PC-9 (cell line): Measurements from ENCODE around the gene ARHGEF6. TPM values are rescaled to one million over a fixed set of nuclear protein-coding genes. Genes with fewer than 3 reads are reported as not detected.

Source experiments
- BruUV-seq: library from RNA; stranded (reverse); fragments of 400-500 nt; replicated peaks from 2 replicates; lab custom pipeline; 2021; lab: Mats Ljungman, UMichigan
- CTCF ChIA-PET: fragments of 300-600 bp; sonication (Branson Sonifier 250); formaldehyde crosslinking; loops from one replicate; lab custom pipeline; 2022; ENCODE audit warnings: antibody characterized with exemption; lab: Charles Lee
- POLR2A ChIA-PET: fragments of 300-600 bp; sonication (Branson Sonifier 250); formaldehyde crosslinking; loops from one replicate; lab custom pipeline; 2022; ENCODE audit warnings: antibody characterized with exemption; ENCODE audit not compliant: unreplicated experiment; lab: Charles Lee
- DNase-seq, 2 experiments: peaks; one replicate each; pipeline versions ENCODE4 v3.0.0 to v3.0.0-alpha.2; 2015 to 2022; ENCODE audit warnings: mixed read lengths in 1 of 2
- H2AFZ ChIP-seq: fragments of 200-600 bp; sonication (generic); 2 replicates; pipeline ENCODE4 v1.8.1; 2017; ENCODE audit warnings: antibody characterized with exemption
- H3F3A ChIP-seq: fragments of 200-600 bp; sonication (generic); 2 replicates; pipeline ENCODE4 v1.8.1; 2017; ENCODE audit warnings: antibody characterized with exemption, mild to moderate bottlenecking, low read depth; ENCODE audit not compliant: insufficient read depth
- H3K27ac ChIP-seq: fragments of 200-600 bp; sonication (generic); 2 replicates; pipeline ENCODE4 v1.6.1; 2016; ENCODE audit warnings: mixed run types
- H3K27me3 ChIP-seq: fragments of 200-600 bp; sonication (generic); 2 replicates; pipeline ENCODE4 v1.6.1; 2016; ENCODE audit warnings: low read depth, mixed run types; ENCODE audit not compliant: insufficient read depth
- H3K36me3 ChIP-seq: fragments of 200-600 bp; sonication (generic); 2 replicates; pipeline ENCODE4 v1.6.1; 2016; ENCODE audit warnings: low read depth, mixed run types
- H3K4me1 ChIP-seq: fragments of 200-600 bp; sonication (generic); replicated peaks from 2 replicates; pipeline ENCODE4 v1.6.1; 2016; ENCODE audit warnings: mixed run types; ENCODE audit not compliant: insufficient read depth
- H3K4me2 ChIP-seq: fragments of 200-600 bp; sonication (generic); 2 replicates; pipeline ENCODE4 v1.6.1; 2017; ENCODE audit warnings: mixed run types
- H3K4me3 ChIP-seq: fragments of 200-600 bp; sonication (generic); 2 replicates; pipeline ENCODE4 v1.6.1; 2016; ENCODE audit warnings: mixed run types
- H3K79me2 ChIP-seq: fragments of 200-600 bp; sonication (generic); 2 replicates; pipeline ENCODE4 v1.6.1; 2017; ENCODE audit warnings: low read depth, mixed run types
- H3K9me2 ChIP-seq: fragments of 200-600 bp; sonication (generic); 2 replicates; pipeline ENCODE4 v1.8.1; 2017; ENCODE audit warnings: mild to moderate bottlenecking; ENCODE audit not compliant: insufficient read depth
- H3K9me3 ChIP-seq: fragments of 200-600 bp; sonication (generic); 2 replicates; pipeline ENCODE4 v1.8.1; 2016; ENCODE audit warnings: low read depth; ENCODE audit not compliant: insufficient read depth
- H4K20me1 ChIP-seq: fragments of 200-600 bp; sonication (generic); 2 replicates; pipeline ENCODE4 v1.8.1; 2017; ENCODE audit not compliant: insufficient read depth
- CTCF ChIP-seq: fragments of 200-600 bp; sonication (generic); conservative IDR thresholded peaks from 2 replicates; pipeline ENCODE4 v1.6.1; 2017; ENCODE audit warnings: mixed run types, antibody characterized with exemption, mild to moderate bottlenecking, moderate library complexity
- EZH2 ChIP-seq: fragments of 200-600 bp; sonication (generic); IDR thresholded peaks from 2 replicates; pipeline ENCODE4 v1.8.0; 2017; ENCODE audit warnings: antibody characterized with exemption, low read depth
- intact Hi-C: fragments of 100-400 bp; cut with micrococcal nuclease; formaldehyde crosslinking; loops from one replicate; pipeline ENCODE4 v1.10.0; 2022; ENCODE audit not compliant: unreplicated experiment
- total RNA-seq: library from RNA; stranded (reverse); gene quantifications from 2 replicates; pipeline ENCODE4 v1.2.3, GENCODE V29; 2021

Gene ARHGEF6
- total RNA-seq, 1 experiment from 2014 or later, result 0.09 TPM

- H3F3A ChIP-seq, result no peaks in the 10 kb centered on the region
- no peak for TF ChIP-seq CTCF
- no peak for TF ChIP-seq EZH2
- no peaks in the 10 kb centered on the region for H3K9me3 ChIP-seq
- ChIA-PET POLR2A (no interaction called here), CTCF (no interaction called here)
- H3K27ac ChIP-seq, result no peak overlapping the region
- H2AFZ ChIP-seq, result no peak overlapping the region
- no peak overlapping the region for H3K4me3 ChIP-seq
- no peaks in the 10 kb centered on the region for H3K4me1 ChIP-seq
- intact Hi-C loops, result no loop called here
- no peaks in the 10 kb centered on the region for H3K9me2 ChIP-seq
- no TSS peak for BruUV-seq
- no peaks in the 10 kb centered on the region for H3K79me2 ChIP-seq
- no peaks in the 10 kb centered on the region for H4K20me1 ChIP-seq
- no peak for DNase-seq
- no peak overlapping the region for H3K4me2 ChIP-seq
- H3K27me3 ChIP-seq, result no peaks in the 10 kb centered on the region
- no peaks in the 10 kb centered on the region for H3K36me3 ChIP-seq
These were observed 19.3 kb downstream of the ARHGEF6 start for GRCh38 chrX:136761421-136761820.

- CTCF ChIA-PET, result no interaction called here
- Histone ChIP-seq H3K27me3 (no peaks in the 10 kb centered on the region), H4K20me1 (no peaks in the 10 kb centered on the region), H2AFZ (no peak overlapping the region), H3K36me3 (no peaks in the 10 kb centered on the region), H3K4me2 (no peak overlapping the region), H3K9me3 (no peaks in the 10 kb centered on the region), H3K79me2 (no peaks in the 10 kb centered on the region), H3K4me3 (no peak overlapping the region), H3F3A (no peaks in the 10 kb centered on the region), H3K27ac (no peak overlapping the region), H3K9me2 (no peaks in the 10 kb centered on the region), H3K4me1 (no peaks in the 10 kb centered on the region)
- POLR2A ChIA-PET, result no interaction called here
- DNase-seq, result no peak
- BruUV-seq, result no TSS peak
- TF ChIP-seq EZH2, result no peak
- no peak for TF ChIP-seq CTCF
- intact Hi-C loops, result no loop called here
These were observed 20.8 kb downstream of the ARHGEF6 start for GRCh38 chrX:136759968-136760367.

DNA sequence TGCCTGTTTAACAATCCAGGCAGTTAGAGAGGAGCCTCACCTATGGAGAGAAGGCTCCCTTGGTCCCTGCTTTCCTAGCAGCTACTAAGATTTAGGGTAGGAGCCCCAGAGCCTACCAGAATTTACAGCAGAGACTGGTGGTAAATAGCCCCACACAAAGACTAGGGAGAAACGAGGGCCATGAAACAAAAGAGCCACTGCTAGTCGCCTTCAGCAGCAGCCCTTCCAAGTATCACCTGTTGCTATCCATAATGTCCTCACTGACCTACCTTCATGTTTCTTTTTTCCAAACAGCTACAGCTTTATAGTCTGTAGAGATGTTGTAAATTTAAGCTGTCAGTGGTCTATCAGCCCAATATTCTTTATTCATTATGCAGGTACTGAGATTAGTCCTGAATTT is 25.3 kb downstream of the ARHGEF6 start:
- H3K4me2 ChIP-seq, result no peak overlapping the region
- no peaks in the 10 kb centered on the region for H3K27me3 ChIP-seq
- H3K4me3 ChIP-seq, result no peak overlapping the region
- TF ChIP-seq EZH2, result no peak
- no peak for TF ChIP-seq CTCF
- no peaks in the 10 kb centered on the region for H3K79me2 ChIP-seq
- no peaks in the 10 kb centered on the region for H3K9me2 ChIP-seq
- H3K27ac ChIP-seq, result no peak overlapping the region
- H3K36me3 ChIP-seq, result no peaks in the 10 kb centered on the region
- no peak overlapping the region for H2AFZ ChIP-seq
- no peaks in the 10 kb centered on the region for H3K4me1 ChIP-seq
- H4K20me1 ChIP-seq, result no peaks in the 10 kb centered on the region
- H3F3A ChIP-seq, result no peaks in the 10 kb centered on the region
- intact Hi-C loops, result no loop called here
- POLR2A ChIA-PET, result no interaction called here
- no peak for DNase-seq
- H3K9me3 ChIP-seq, result no peaks in the 10 kb centered on the region
- no TSS peak for BruUV-seq
- CTCF ChIA-PET, result no interaction called here
